Posterior vena cava (tissue), 2 donors: ENCODE data around the gene RNU6-7. TPM values are rescaled to one million over a fixed set of nuclear protein-coding genes. Genes with fewer than 3 reads are reported as not detected.

Experiments used
- DNase-seq: peaks from one replicate; pipeline ENCODE4 v3.0.0-alpha.2; 2020; ENCODE audit warnings: low spot score
- intact Hi-C, 2 donors: fragments of 100-400 bp; cut with DNase I; formaldehyde crosslinking; loops; one replicate each; pipeline versions ENCODE4 v1.14.1 to v1.14.2; 2022 to 2023
- total RNA-seq, 2 donors: library from RNA; stranded (reverse); fragmentation: NEBNext Ultra II Directional; extraction: Animal tissue kit (Norgen Biotek cat#: 25700); gene quantifications; one replicate each; pipeline ENCODE4 v1.2.1, GENCODE V29; 2021
- donor health status: DM: yes; HTN: yes; CAD: no.
- donor health status: DM: yes; HTN: yes; CAD: no.

The RNU6-7 gene
- total RNA-seq, 2 donors from 2014 or later: not detected

GRCh38 chr14:32249780-32250179 lies 47.9 kb downstream of the RNU6-7 start:
- intact Hi-C loops: loop anchor here (5.0 to 10.0 kb wide), 6 partner anchors 172 to 855 kb away; partner anchors contain the start of gene ARHGAP5 (in 1 of the 2)
- no peak for DNase-seq

- DNase-seq: no peak
- intact Hi-C loops: loop anchor here (5.0 to 10.0 kb wide), 5 partner anchors 173 to 856 kb away; partner anchors contain the start of gene ARHGAP5 (in 1 of the 2)
Observed at GRCh38 chr14:32250681-32251080, 48.8 kb downstream of the RNU6-7 start.

- no peak for DNase-seq
- intact Hi-C loops: loop anchor here (5.0 to 10.0 kb wide), 5 partner anchors 174 to 857 kb away; partner anchors contain the start of gene ARHGAP5 (in 1 of the 2)
Observed at GRCh38 chr14:32251530-32251929, 49.7 kb downstream of the RNU6-7 start.

Other genes starting within 250 kb of the RNU6-7 start
- 100 to 1,000 TPM; 159 to 198 TPM for gene ARHGAP5, start 124.7 kb upstream of the RNU6-7 start, total RNA-seq
- not detected for gene RNU6-8, start 1.2 kb downstream of the RNU6-7 start, total RNA-seq
- 100 to 1,000 TPM in 1 of 2 donors, 10 to 100 TPM in 1; 33.5 to 108 TPM for gene AKAP6, start 127.3 kb downstream of the RNU6-7 start, total RNA-seq